HG03159 (cell line): ENCODE results near the gene CBFA2T3.
A peak's percentile ranks its signal among the peaks of the same experiment; 100 is the strongest.

ENCODE experiments used
- ATAC-seq: cut with Tn5 transposase; IDR thresholded peaks from one replicate; pipeline ENCODE4 v1.9.1; 2021; ENCODE audit warnings: mild to moderate bottlenecking, moderate library complexity; ENCODE audit not compliant: unreplicated experiment

Gene CBFA2T3

GRCh38 chr16:88865310-88865709 lies 111.7 kb downstream of the CBFA2T3 start:
- ATAC-seq, result no peak

- ATAC-seq, result no peak
Observed at GRCh38 chr16:88864521-88864920, 112.5 kb downstream of the CBFA2T3 start.

GRCh38 chr16:88864099-88864498 lies 112.9 kb downstream of the CBFA2T3 start:
- no peak for ATAC-seq

- ATAC-seq, result no peak
Observed at GRCh38 chr16:88863426-88863825, 113.6 kb downstream of the CBFA2T3 start.

- no peak for ATAC-seq
Observed at GRCh38 chr16:88862968-88863367, 114.0 kb downstream of the CBFA2T3 start.

- ATAC-seq, result no peak
Observed at GRCh38 chr16:88861359-88861758, 115.6 kb downstream of the CBFA2T3 start.

GRCh38 chr16:88859381-88860091 lies 117.5 kb downstream of the CBFA2T3 start:
- ATAC-seq, result no peak

GRCh38 chr16:88857728-88858339 lies 119.2 kb downstream of the CBFA2T3 start:
- ATAC-seq, result no peak

GRCh38 chr16:88856828-88857727 lies 119.9 kb downstream of the CBFA2T3 start, which contains the start of the genes GALNS and TRAPPC2L:
TSS of gene GALNS (minus strand) at chr16:88856947. CDS start at chr16:88856877, 70 bp downstream.
TSS of gene TRAPPC2L (plus strand) at chr16:88857127. CDS start at chr16:88857151, 24 bp downstream.
- ATAC-seq, result peak; percentile 79

GRCh38 chr16:88856122-88856827 lies 120.7 kb downstream of the CBFA2T3 start:
- ATAC-seq, result peak; percentile 25

- no peak for ATAC-seq
Observed at GRCh38 chr16:88855736-88856121, 121.3 kb downstream of the CBFA2T3 start.

GRCh38 chr16:88855176-88855575 lies 121.8 kb downstream of the CBFA2T3 start:
- ATAC-seq, result no peak

- no peak for ATAC-seq
Observed at GRCh38 chr16:88854306-88855111, 122.5 kb downstream of the CBFA2T3 start.

GRCh38 chr16:88853325-88853941 lies 123.6 kb downstream of the CBFA2T3 start:
- ATAC-seq, result no peak

GRCh38 chr16:88851616-88852015 lies 125.4 kb downstream of the CBFA2T3 start:
- no peak for ATAC-seq

GRCh38 chr16:88850531-88851199 lies 126.3 kb downstream of the CBFA2T3 start:
- no peak for ATAC-seq

- no peak for ATAC-seq
Observed at GRCh38 chr16:88848557-88848956, 128.4 kb downstream of the CBFA2T3 start.

GRCh38 chr16:88847654-88848053 lies 129.4 kb downstream of the CBFA2T3 start:
- ATAC-seq, result no peak

GRCh38 chr16:88846088-88846487 lies 130.9 kb downstream of the CBFA2T3 start:
- no peak for ATAC-seq
